Right lobe of liver (tissue), 4 donors: ENCODE measurements around the gene EXT2.

Experiments used
- CTCF ChIP-seq, 4 donors: fragments of 200-600 bp in 3 of 4; fragments of 450-650 bp in 1 of 4; IDR thresholded peaks; one replicate each; pipeline versions ENCODE4 v1.5.1 to v1.8.0; 2016 to 2022; ENCODE audit warnings: antibody characterized with exemption in 4 of 4, mild to moderate bottlenecking in 2 of 4
- POLR2A ChIP-seq: fragments of 450-650 bp; IDR thresholded peaks from one replicate; pipeline ENCODE4 v1.6.1; 2017; ENCODE audit warnings: antibody characterized with exemption, mild to moderate bottlenecking
- donor health status: DM: no; HTN: no; CAD: no.
- donor health status: DM: no; HTN: no; CAD: no.
- donor health status: DM: no; HTN: yes; CAD: no.

- TF ChIP-seq CTCF (IDR thresholded peaks at IDR 0.05) (no peak), POLR2A (no peak)
Measured at GRCh38 chr11:44241851-44242250, 146.4 kb downstream of the EXT2 start.
